GM23338 (cell line): Measurements from ENCODE around the gene DLX5. TPM values are rescaled to one million over a fixed set of nuclear protein-coding genes. Genes with fewer than 3 reads are reported as not detected.
A peak's percentile ranks its signal among the peaks of the same experiment; 100 is the strongest.

ENCODE experiments used
- ATAC-seq: fragments of 200-7000 bp; cut with Tn5 transposase; 3 replicates; pipeline ENCODE4 v1.9.1; 2020
- DNase-seq: peaks from one replicate; pipeline ENCODE4 v3.0.0-alpha.2; 2015; ENCODE audit warnings: low spot score
- H2AFZ ChIP-seq: fragments of 200-600 bp; sonication (generic); 2 replicates; pipeline ENCODE4 v1.8.0; 2016; ENCODE audit warnings: antibody characterized with exemption, mild to moderate bottlenecking, moderate library complexity
- H3F3A ChIP-seq: fragments of 200-600 bp; sonication (generic); replicated peaks from 2 replicates; pipeline ENCODE4 v1.8.0; 2017; ENCODE audit warnings: antibody characterized with exemption, mixed run types, low read depth
- H3K27ac ChIP-seq: fragments of 200-600 bp; sonication (generic); 2 replicates; pipeline ENCODE4 v1.6.1; 2016; ENCODE audit warnings: low read depth
- H3K27me3 ChIP-seq: fragments of 200-600 bp; sonication (generic); 2 replicates; pipeline ENCODE4 v1.8.0; 2016; ENCODE audit warnings: mild to moderate bottlenecking, mixed run types, moderate library complexity; ENCODE audit not compliant: insufficient read depth
- H3K36me3 ChIP-seq: fragments of 200-600 bp; sonication (generic); 2 replicates; pipeline ENCODE4 v1.8.0; 2016; ENCODE audit warnings: mild to moderate bottlenecking; ENCODE audit not compliant: insufficient read depth
- H3K4me1 ChIP-seq: fragments of 200-600 bp; sonication (generic); 2 replicates; pipeline ENCODE4 v1.8.0; 2016; ENCODE audit warnings: mild to moderate bottlenecking, moderate library complexity; ENCODE audit not compliant: insufficient read depth
- H3K4me2 ChIP-seq: fragments of 200-600 bp; sonication (generic); 2 replicates; pipeline ENCODE4 v1.7.1; 2017; ENCODE audit warnings: mixed run types
- H3K4me3 ChIP-seq: fragments of 200-600 bp; sonication (generic); 2 replicates; pipeline ENCODE4 v1.6.1; 2016; ENCODE audit warnings: mixed run types
- H3K79me2 ChIP-seq: fragments of 200-600 bp; sonication (generic); replicated peaks from 2 replicates; pipeline ENCODE4 v1.8.0; 2017; ENCODE audit warnings: mild to moderate bottlenecking; ENCODE audit not compliant: insufficient read depth
- H3K9me2 ChIP-seq: fragments of 200-600 bp; sonication (generic); 2 replicates; pipeline ENCODE4 v1.8.0; 2017; ENCODE audit not compliant: insufficient read depth
- H4K20me1 ChIP-seq: fragments of 200-600 bp; sonication (generic); replicated peaks from 2 replicates; pipeline ENCODE4 v1.8.0; 2017; ENCODE audit warnings: mild to moderate bottlenecking; ENCODE audit not compliant: insufficient read depth
- H3K27ac Mint-ChIP-seq: 2 replicates; pipeline ENCODE4 v1.8.0; 2020; ENCODE audit warnings: inconsistent platforms, mild to moderate bottlenecking, moderate library complexity, mixed read lengths
- H3K27me3 Mint-ChIP-seq: 3 replicates; pipeline ENCODE4 v1.8.0; 2022; ENCODE audit warnings: low read depth, mild to moderate bottlenecking, moderate library complexity, mixed read lengths, inconsistent platforms; ENCODE audit not compliant: insufficient read depth, poor library complexity
- H3K36me3 Mint-ChIP-seq: 3 replicates; pipeline ENCODE4 v1.8.0; 2021; ENCODE audit warnings: low read depth, mild to moderate bottlenecking, inconsistent platforms, moderate library complexity, mixed read lengths
- H3K4me1 Mint-ChIP-seq: 3 replicates; pipeline ENCODE4 v1.8.0; 2020; ENCODE audit warnings: mild to moderate bottlenecking, inconsistent platforms, mixed read lengths
- H3K4me3 Mint-ChIP-seq: 3 replicates; pipeline ENCODE4 v1.8.0; 2021; ENCODE audit warnings: moderate library complexity, mild to moderate bottlenecking, inconsistent platforms, mixed read lengths
- H3K9me3 Mint-ChIP-seq: 3 replicates; pipeline ENCODE4 v1.8.0; 2020; ENCODE audit warnings: moderate library complexity, mild to moderate bottlenecking, inconsistent platforms, mixed read lengths
- CTCF ChIP-seq, 2 experiments: fragments of 200-600 bp in 1 of 2; sonication (generic) in 1 of 2; conservative IDR thresholded peaks; 2 replicates each; pipeline versions ENCODE4 v1.5.1 to v1.6.1; 2016 to 2017; ENCODE audit warnings: antibody characterized with exemption in 2 of 2, low read depth in 2 of 2, mild to moderate bottlenecking in 2 of 2, moderate library complexity in 1 of 2
- ETS1 ChIP-seq: IDR thresholded peaks from 2 replicates; pipeline ENCODE4 v1.6.1; 2016; ENCODE audit warnings: antibody characterized with exemption
- EZH2phosphoT487 ChIP-seq: fragments of 200-600 bp; sonication (generic); IDR thresholded peaks from one replicate; pipeline ENCODE4 v1.8.1; 2018; ENCODE audit warnings: antibody characterized with exemption; ENCODE audit not compliant: unreplicated experiment
- JUNB ChIP-seq: IDR thresholded peaks from one replicate; pipeline ENCODE4 v1.6.1; 2016; ENCODE audit warnings: antibody characterized with exemption; ENCODE audit not compliant: unreplicated experiment
- NANOG ChIP-seq: IDR thresholded peaks from 2 replicates; pipeline ENCODE4 v1.6.1; 2016; ENCODE audit warnings: antibody characterized with exemption, borderline replicate concordance
- POLR2AphosphoS5 ChIP-seq: IDR thresholded peaks from 2 replicates; pipeline ENCODE4 v1.6.1; 2016; ENCODE audit warnings: antibody characterized with exemption, low read depth
- REST ChIP-seq: IDR thresholded peaks from one replicate; pipeline ENCODE4 v1.6.1; 2018; ENCODE audit warnings: antibody characterized with exemption; ENCODE audit not compliant: unreplicated experiment
- ZNF114 ChIP-seq: fragments of 250-450 bp; sonication (Bioruptor Pico); IDR thresholded peaks from 2 replicates; pipeline ENCODE4 v1.5.0; 2020; ENCODE audit warnings: mild to moderate bottlenecking, moderate library complexity
- ZNF331 ChIP-seq: fragments of 250-450 bp; sonication (Bioruptor Pico); IDR thresholded peaks from 2 replicates; pipeline ENCODE4 v1.5.0; 2020; ENCODE audit warnings: low read depth, mild to moderate bottlenecking, moderate library complexity
- polyA plus RNA-seq: library from polyadenylated mRNA; unstranded; fragments of >200 nt; fragmentation: Nextera tagmentation; extraction: Ambion mirVana; gene quantifications from 2 replicates; pipeline ENCODE4 v1.2.1, GENCODE V29; 2016
- total RNA-seq: library from RNA; depleted of rRNA; stranded (reverse); fragments of >200 nt; shearing (Covaris generic); gene quantifications from 2 replicates; pipeline ENCODE4 v1.2.3, GENCODE V29; 2014

DLX5 gene
- total and polyA plus RNA-seq, 2 experiments from 2014 or later = not detected

GRCh38 chr7:97014145-97014750, 10.4 kb downstream of the DLX5 start:
- Mint-ChIP-seq H3K36me3 (no peaks in the 10 kb centered on the region; the same call in 2 of the 3 replicates), H3K4me3 (no peak overlapping the region), H3K27ac (no peak overlapping the region), H3K9me3 (peaks cover 4% of the 10 kb centered on the region; the same call in 1 of the 3 replicates), H3K27me3 (peaks cover 100% of the 10 kb centered on the region), H3K4me1 (peaks cover 42% of the 10 kb centered on the region)
- ATAC-seq = no peak
- no peaks in the 10 kb centered on the region for H3K79me2 ChIP-seq
- no peak for DNase-seq
- peaks cover 100% of the 10 kb centered on the region for H3K27me3 ChIP-seq
- no peak overlapping the region for H2AFZ ChIP-seq
- TF ChIP-seq EZH2phosphoT487 (peak; percentile 36), REST (no peak)
- H3K9me2 ChIP-seq = no peaks in the 10 kb centered on the region
- peaks cover 56% of the 10 kb centered on the region for H3K4me1 ChIP-seq
- H3K27ac ChIP-seq = no peak overlapping the region
- peaks cover 61% of the 10 kb centered on the region for H3F3A ChIP-seq
- H4K20me1 ChIP-seq = peaks cover 71% of the 10 kb centered on the region
- H3K4me3 ChIP-seq = no peak overlapping the region
- H3K36me3 ChIP-seq = no peaks in the 10 kb centered on the region
- H3K4me2 ChIP-seq = no peak overlapping the region

GRCh38 chr7:97013845-97014134, 10.8 kb downstream of the DLX5 start:
- H3K4me3 Mint-ChIP-seq = no peak overlapping the region
- no peaks in the 10 kb centered on the region for H3K9me2 ChIP-seq
- H3K36me3 Mint-ChIP-seq = no peaks in the 10 kb centered on the region; the same call in 2 of the 3 replicates
- no peak overlapping the region for H3K4me2 ChIP-seq
- ATAC-seq (no peak), DNase-seq (no peak)
- peaks cover 38% of the 10 kb centered on the region for H3K4me1 Mint-ChIP-seq
- peaks cover 53% of the 10 kb centered on the region for H3K4me1 ChIP-seq
- peaks cover 100% of the 10 kb centered on the region for H3K27me3 Mint-ChIP-seq
- H3K27ac Mint-ChIP-seq = no peak overlapping the region
- no peak overlapping the region for H2AFZ ChIP-seq
- H3K4me3 ChIP-seq = no peak overlapping the region
- H3F3A ChIP-seq = peaks cover 61% of the 10 kb centered on the region
- peaks cover 76% of the 10 kb centered on the region for H4K20me1 ChIP-seq
- no peaks in the 10 kb centered on the region for H3K36me3 ChIP-seq
- peaks cover 4% of the 10 kb centered on the region; the same call in 1 of the 3 replicates for H3K9me3 Mint-ChIP-seq
- no peak overlapping the region for H3K27ac ChIP-seq
- no peaks in the 10 kb centered on the region for H3K79me2 ChIP-seq
- H3K27me3 ChIP-seq = peaks cover 100% of the 10 kb centered on the region
- no peak for TF ChIP-seq POLR2AphosphoS5
- no peak for TF ChIP-seq ZNF331
- TF ChIP-seq JUNB = no peak
- TF ChIP-seq CTCF (conservative IDR thresholded peaks at IDR 0.05; ENCODE audit: low read depth in 2 of 2) = no peak
- TF ChIP-seq ETS1 = no peak
- no peak for TF ChIP-seq NANOG
- no peak for TF ChIP-seq ZNF114 (CRISPR knock-in tag)
